Endothelial cell of umbilical vein (primary cell): ENCODE results near the gene TEX9. TPM values are rescaled to one million over a fixed set of nuclear protein-coding genes. Genes with fewer than 3 reads are reported as not detected.

Experiments
- BruUV-seq: library from RNA; stranded (reverse); fragments of 400-500 nt; replicated peaks from 2 replicates; lab custom pipeline; 2021; lab: Mats Ljungman, UMichigan
- CTCF ChIA-PET: fragments of 300-600, 350-600 bp; sonication (Branson Sonifier 250); formaldehyde crosslinking; loops from one replicate; lab custom pipeline; 2021; ENCODE audit warnings: antibody characterized with exemption, inconsistent platforms; lab: Charles Lee
- POLR2A ChIA-PET: fragments of 300-600, 350-600 bp; sonication (Branson Sonifier 250); formaldehyde crosslinking; loops from one replicate; lab custom pipeline; 2021; ENCODE audit warnings: antibody characterized with exemption, inconsistent platforms; lab: Charles Lee
- DNase-seq: peaks from one replicate; pipeline ENCODE4 v3.0.0-alpha.2; 2011; ENCODE audit warnings: low read depth, low spot score
- FAIRE-seq: peaks from 2 replicates; lab custom pipeline; 2011; peaks lifted over from hg19 to GRCh38; lab: Jason Lieb, UNC
- H2AFZ ChIP-seq: 2 replicates; pipeline ENCODE4 v1.6.0; 2012; ENCODE audit warnings: low read depth, low read length, control low read depth, inconsistent platforms
- H3K27ac ChIP-seq: 2 replicates; pipeline ENCODE4 v1.5.1; 2011; ENCODE audit warnings: low read depth, mild to moderate bottlenecking, control low read depth, low read length, moderate library complexity; ENCODE audit not compliant: insufficient read depth
- H3K27me3 ChIP-seq, 2 experiments: 2 replicates each; pipeline versions ENCODE4 v1.6.0 to v1.6.1; 2011; ENCODE audit warnings: low read length in 2 of 2, mixed read lengths in 1 of 2; ENCODE audit not compliant: control insufficient read depth in 2 of 2, insufficient read depth in 2 of 2
- H3K36me3 ChIP-seq, 2 experiments: 2 replicates in 1 of 2; 3 replicates in 1 of 2; pipeline ENCODE4 v1.5.1; 2011; ENCODE audit warnings: low read length in 2 of 2, mild to moderate bottlenecking in 1 of 2, moderate library complexity in 1 of 2; ENCODE audit not compliant: control insufficient read depth in 2 of 2, insufficient read depth in 2 of 2; ENCODE audit errors: extremely low read depth in 1 of 2
- H3K4me1 ChIP-seq: 3 replicates; pipeline ENCODE4 v1.5.1; 2011; ENCODE audit warnings: mild to moderate bottlenecking, low read length; ENCODE audit not compliant: control insufficient read depth, insufficient read depth; ENCODE audit errors: extremely low read depth
- H3K4me2 ChIP-seq: 2 replicates; pipeline ENCODE4 v1.6.1; 2011; ENCODE audit warnings: low read length, control low read depth, mixed read lengths; ENCODE audit not compliant: insufficient read depth
- H3K4me3 ChIP-seq, 3 experiments: fragments of 200-600 bp in 1 of 3; sonication (generic), shearing (Covaris generic) in 1 of 3; replicated peaks in 1 of 3; 2 replicates each; pipeline ENCODE4 v1.5.1; 2011 to 2016; ENCODE audit warnings: control low read depth in 3 of 3, low read length in 3 of 3, mild to moderate bottlenecking in 2 of 3, inconsistent platforms in 1 of 3, low read depth in 1 of 3, moderate library complexity in 1 of 3; ENCODE audit not compliant: insufficient read depth in 1 of 3
- H3K79me2 ChIP-seq: 2 replicates; pipeline ENCODE4 v1.6.0; 2012; ENCODE audit warnings: low read length, inconsistent platforms; ENCODE audit not compliant: control insufficient read depth, insufficient read depth
- H3K9ac ChIP-seq: replicated peaks from 2 replicates; pipeline ENCODE3; 2011; ENCODE audit warnings: low read length, control low read depth; ENCODE audit not compliant: insufficient read depth; ENCODE audit errors: extremely low read depth
- H3K9me1 ChIP-seq: replicated peaks from 3 replicates; pipeline ENCODE4 v1.6.0; 2011; ENCODE audit warnings: mild to moderate bottlenecking, low read length; ENCODE audit not compliant: control insufficient read depth, insufficient read depth; ENCODE audit errors: extremely low read depth
- H3K9me3 ChIP-seq: replicated peaks from 2 replicates; pipeline ENCODE4 v1.5.1; 2012; ENCODE audit warnings: low read length, inconsistent platforms; ENCODE audit not compliant: control insufficient read depth, insufficient read depth
- H4K20me1 ChIP-seq: replicated peaks from 2 replicates; pipeline ENCODE3; 2011; ENCODE audit warnings: mild to moderate bottlenecking, low read length; ENCODE audit not compliant: control insufficient read depth, insufficient read depth; ENCODE audit errors: extremely low read depth
- CTCF ChIP-seq, 2 donors: IDR thresholded peaks; 1 replicate in 1 of 2; 2 replicates in 1 of 2; pipeline ENCODE4 v1.5.1; 2011; ENCODE audit warnings: low read length in 2 of 2, mild to moderate bottlenecking in 2 of 2, moderate library complexity in 2 of 2, control low read depth in 1 of 2, inconsistent platforms in 1 of 2, low read depth in 1 of 2; ENCODE audit not compliant: insufficient read depth in 1 of 2; ENCODE audit errors: extremely low read depth in 1 of 2
- EZH2 ChIP-seq: IDR thresholded peaks from 2 replicates; pipeline ENCODE4 v1.6.1; 2012; ENCODE audit warnings: borderline replicate concordance, low read depth, mild to moderate bottlenecking, moderate library complexity, low read length, inconsistent platforms; ENCODE audit not compliant: severe bottlenecking
- FOS ChIP-seq: IDR thresholded peaks from 2 replicates; pipeline ENCODE4 v1.6.1; 2011; ENCODE audit warnings: mild to moderate bottlenecking, low read length, moderate library complexity, borderline replicate concordance; ENCODE audit not compliant: insufficient read depth
- JUN ChIP-seq: IDR thresholded peaks from 2 replicates; pipeline ENCODE4 v1.6.1; 2011; ENCODE audit warnings: borderline replicate concordance, low read depth; ENCODE audit not compliant: insufficient read length, insufficient read depth
- MAX ChIP-seq: IDR thresholded peaks from 2 replicates; pipeline ENCODE4 v1.6.1; 2011; ENCODE audit not compliant: insufficient read depth, insufficient read length
- POLR2A ChIP-seq: IDR thresholded peaks from 2 replicates; pipeline ENCODE4 v1.6.1; 2012; ENCODE audit warnings: low read depth, mild to moderate bottlenecking, control low read depth, low read length
- dilution Hi-C: fragments of 300-500 bp; cut with MboI; formaldehyde crosslinking; loops from one replicate; pipeline ENCODE4 v1.15.0; 2019; ENCODE audit warnings: low sequenced_read_pairs; ENCODE audit not compliant: extremely low pct_ligation_motif_present
- intact Hi-C: fragments of 100-400 bp; cut with micrococcal nuclease; formaldehyde crosslinking; loops from one replicate; pipeline ENCODE4 v1.10.0; 2022
- polyA plus RNA-seq, 4 experiments: library from polyadenylated mRNA; depleted of rRNA in 3 of 4; stranded (reverse) in 3 of 4; unstranded in 1 of 4; fragments of >200 nt; gene quantifications; 2 replicates each; pipeline versions ENCODE4 v1.2.1 to v1.2.3, GENCODE V29; 2011 to 2012; ENCODE audit warnings: missing spikeins in 1 of 4
- total RNA-seq: library from RNA; stranded (reverse); gene quantifications from 2 replicates; pipeline ENCODE4 v1.2.3, GENCODE V29; 2021

TEX9 gene
- total and polyA plus RNA-seq, 2 donors (not counting 3 experiments of a cell fraction or from before 2014, with no cell fraction given): 0.33 to 1.7 TPM

GRCh38 chr15:56393277-56393676, 28.1 kb downstream of the TEX9 start:
- FAIRE-seq (no peak), DNase-seq (no peak)
- no peak overlapping the region for H3K4me2 ChIP-seq
- H3K9me1 ChIP-seq: no peaks in the 10 kb centered on the region
- no peak overlapping the region for H3K27ac ChIP-seq
- no peaks in the 10 kb centered on the region for H3K9me3 ChIP-seq
- H3K4me1 ChIP-seq: no peaks in the 10 kb centered on the region
- TF ChIP-seq JUN: no peak
- no peak for TF ChIP-seq MAX
- no peak for TF ChIP-seq POLR2A
- TF ChIP-seq EZH2: no peak
- no peak for TF ChIP-seq CTCF (IDR thresholded peaks at IDR 0.05; ENCODE audit: extremely low read depth in 1 of 2, insufficient read depth in 1 of 2, low read depth in 1 of 2, low read length in 2 of 2)
- no peak for TF ChIP-seq FOS
- POLR2A ChIA-PET: no interaction called here
- intact Hi-C loops: no loop called here
- H3K79me2 ChIP-seq: no peaks in the 10 kb centered on the region
- H3K27me3 ChIP-seq: no peaks in the 10 kb centered on the region
- H3K9ac ChIP-seq: no peak overlapping the region
- H2AFZ ChIP-seq: no peak overlapping the region
- CTCF ChIA-PET: interaction anchor here (0.8 kb wide), 1 partner anchor 35 kb away, joined by 3 read pairs; no protein-coding TSS in a partner anchor
- dilution Hi-C loops: no loop called here
- BruUV-seq: no TSS peak
- no peak overlapping the region for H3K4me3 ChIP-seq
- H4K20me1 ChIP-seq: no peaks in the 10 kb centered on the region
- H3K36me3 ChIP-seq: no peaks in the 10 kb centered on the region
